ENCODE measurements around the gene PIK3R1. TPM values are rescaled to one million over a fixed set of nuclear protein-coding genes. Genes with fewer than 3 reads are reported as not detected.

The PIK3R1 gene
- total RNA-seq, 1 experiment from 2014 or later = 26.0 TPM

- Histone ChIP-seq H3K4me1 (no peaks in the 10 kb centered on the region), H3K27ac (no peak overlapping the region), H3K27me3 (no peaks in the 10 kb centered on the region), H3K36me3 (no peaks in the 10 kb centered on the region; the same call in 1 of the 2 replicates), H3K9me3 (replicated peaks) (no peaks in the 10 kb centered on the region), H3K4me3 (no peak overlapping the region)
- DNase-seq = no peak
Observed at GRCh38 chr5:68258531-68258930, 43.0 kb downstream of the PIK3R1 start.

GRCh38 chr5:68259700-68260099, 44.1 kb downstream of the PIK3R1 start:
- no peaks in the 10 kb centered on the region for H3K9me3 ChIP-seq (replicated peaks)
- no peaks in the 10 kb centered on the region for H3K4me1 ChIP-seq

GRCh38 chr5:68260467-68260866, 44.9 kb downstream of the PIK3R1 start:
- Histone ChIP-seq H3K36me3 (no peaks in the 10 kb centered on the region), H3K4me1 (no peaks in the 10 kb centered on the region), H3K9me3 (replicated peaks) (no peaks in the 10 kb centered on the region), H3K27ac (no peak overlapping the region), H3K27me3 (no peaks in the 10 kb centered on the region), H3K4me3 (no peak overlapping the region)
- no peak for DNase-seq

More at GRCh38 chr5:68259700-68260099, 44.1 kb downstream of the PIK3R1 start:
- H3K36me3 ChIP-seq = no peaks in the 10 kb centered on the region
- no peak for DNase-seq
- no peaks in the 10 kb centered on the region for H3K27me3 ChIP-seq
- no peak overlapping the region for H3K4me3 ChIP-seq
- no peak overlapping the region for H3K27ac ChIP-seq

DNA sequence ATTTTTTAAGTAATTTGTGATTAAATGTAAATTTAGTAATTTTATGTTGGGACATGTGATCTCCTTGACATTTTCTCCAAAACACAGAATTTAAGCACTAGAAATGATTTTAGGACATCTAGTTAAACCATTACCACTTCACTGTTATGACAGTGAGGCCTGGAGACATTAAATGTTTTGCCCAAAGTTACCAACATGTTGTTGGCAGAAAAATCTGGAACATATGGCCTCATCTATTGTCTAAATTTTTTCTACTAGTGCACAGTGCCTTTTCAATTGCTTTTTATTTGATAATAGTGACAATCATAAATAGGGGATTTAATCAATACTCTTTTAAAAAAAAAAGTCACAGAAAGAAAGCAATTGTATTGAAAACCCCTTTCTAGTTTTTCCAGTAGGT, 45.6 kb downstream of the PIK3R1 start:
- DNase-seq = no peak
- Histone ChIP-seq H3K4me3 (no peak overlapping the region), H3K9me3 (replicated peaks) (no peaks in the 10 kb centered on the region), H3K27ac (no peak overlapping the region), H3K36me3 (no peaks in the 10 kb centered on the region), H3K4me1 (no peaks in the 10 kb centered on the region), H3K27me3 (no peaks in the 10 kb centered on the region)

GRCh38 chr5:68261569-68262065, 46.1 kb downstream of the PIK3R1 start:
- no peaks in the 10 kb centered on the region for H3K36me3 ChIP-seq
- H3K9me3 ChIP-seq (replicated peaks) = no peaks in the 10 kb centered on the region
- H3K27me3 ChIP-seq = no peaks in the 10 kb centered on the region
- H3K4me1 ChIP-seq = no peaks in the 10 kb centered on the region
- no peak overlapping the region for H3K4me3 ChIP-seq
- DNase-seq = no peak
- H3K27ac ChIP-seq = no peak overlapping the region

- Histone ChIP-seq H3K4me1 (no peaks in the 10 kb centered on the region), H3K9me3 (replicated peaks) (no peaks in the 10 kb centered on the region), H3K27ac (no peak overlapping the region), H3K36me3 (no peaks in the 10 kb centered on the region), H3K4me3 (no peak overlapping the region), H3K27me3 (no peaks in the 10 kb centered on the region)
- DNase-seq = no peak
Observed at GRCh38 chr5:68264024-68264956, 48.7 kb downstream of the PIK3R1 start.

DNA sequence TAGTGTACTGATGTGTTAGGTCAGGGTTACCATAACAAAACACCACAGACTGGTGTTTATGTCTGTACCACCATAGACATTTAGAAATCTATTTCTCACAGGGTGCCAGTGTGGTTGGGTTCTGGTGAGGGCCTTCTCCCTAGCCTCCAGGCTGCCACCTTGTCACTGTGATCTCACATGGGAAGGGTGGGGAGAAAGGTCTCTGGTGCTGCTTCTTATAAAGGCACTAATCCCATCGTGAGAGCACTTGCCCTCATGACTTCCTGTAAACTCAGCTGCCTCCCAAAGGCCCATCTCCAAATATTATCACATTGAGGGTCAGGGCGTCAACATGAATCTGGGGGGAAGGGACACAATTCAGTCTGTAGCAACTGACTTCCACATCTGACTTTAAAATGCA, 49.8 kb downstream of the PIK3R1 start:
- H3K4me1 ChIP-seq = no peaks in the 10 kb centered on the region
- DNase-seq = no peak
- no peak overlapping the region for H3K27ac ChIP-seq
- no peaks in the 10 kb centered on the region for H3K9me3 ChIP-seq (replicated peaks)
- no peaks in the 10 kb centered on the region for H3K36me3 ChIP-seq
- no peak overlapping the region for H3K4me3 ChIP-seq
- H3K27me3 ChIP-seq = no peaks in the 10 kb centered on the region

GRCh38 chr5:68265822-68266395, 50.4 kb downstream of the PIK3R1 start:
- no peak overlapping the region for H3K27ac ChIP-seq
- H3K27me3 ChIP-seq = no peaks in the 10 kb centered on the region
- H3K36me3 ChIP-seq = no peaks in the 10 kb centered on the region
- H3K4me1 ChIP-seq = no peaks in the 10 kb centered on the region
- DNase-seq = no peak
- no peaks in the 10 kb centered on the region for H3K9me3 ChIP-seq (replicated peaks)
- H3K4me3 ChIP-seq = no peak overlapping the region

DNA sequence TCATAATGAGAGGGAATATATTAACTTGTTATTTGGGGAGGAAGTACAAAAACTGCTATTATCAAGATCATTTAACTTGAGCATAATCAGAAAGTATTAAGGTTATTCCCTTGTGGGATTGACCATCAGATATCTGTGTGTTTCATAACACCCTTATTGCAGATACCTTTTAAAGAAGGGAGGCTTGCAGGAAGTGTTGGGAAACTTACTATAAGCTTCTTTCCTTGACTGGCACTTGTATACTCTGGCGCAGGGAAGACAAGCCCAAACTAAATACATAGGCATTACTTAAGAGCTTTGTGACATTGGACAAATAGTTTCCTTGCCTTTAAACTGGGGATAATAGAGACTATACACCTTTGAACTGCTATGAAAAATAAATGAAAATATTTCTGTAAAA, 50.9 kb downstream of the PIK3R1 start:
- Histone ChIP-seq H3K27ac (no peak overlapping the region), H3K36me3 (no peaks in the 10 kb centered on the region), H3K27me3 (no peaks in the 10 kb centered on the region), H3K9me3 (replicated peaks) (no peaks in the 10 kb centered on the region), H3K4me3 (no peak overlapping the region), H3K4me1 (no peaks in the 10 kb centered on the region)
- no peak for DNase-seq

DNA sequence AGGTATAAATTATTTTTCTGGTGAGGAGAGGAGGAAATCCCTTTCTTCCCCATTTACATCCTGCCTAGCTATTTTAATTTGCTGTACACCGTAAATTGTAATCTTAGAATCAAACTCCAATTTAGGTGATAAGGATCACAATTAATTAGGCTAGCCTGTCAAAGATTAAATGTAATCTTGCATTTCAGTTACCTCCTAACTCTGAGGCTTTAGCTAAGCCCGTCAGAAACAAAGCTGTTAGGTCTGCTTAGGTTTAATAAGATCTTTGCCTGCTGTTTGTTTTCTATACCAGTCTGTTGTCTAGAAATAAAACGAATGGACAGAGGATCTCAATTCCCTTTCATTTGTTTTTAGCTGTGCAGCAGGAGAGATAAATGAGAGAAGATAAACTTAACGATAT, 51.5 kb downstream of the PIK3R1 start:
- no peaks in the 10 kb centered on the region for H3K4me1 ChIP-seq
- H3K27me3 ChIP-seq = no peaks in the 10 kb centered on the region
- no peak overlapping the region for H3K4me3 ChIP-seq
- H3K36me3 ChIP-seq = no peaks in the 10 kb centered on the region
- H3K9me3 ChIP-seq (replicated peaks) = no peaks in the 10 kb centered on the region
- no peak for DNase-seq
- H3K27ac ChIP-seq = no peak overlapping the region

GRCh38 chr5:68268101-68268851, 52.7 kb downstream of the PIK3R1 start:
- no peak overlapping the region for H3K27ac ChIP-seq
- H3K4me3 ChIP-seq = no peak overlapping the region
- no peaks in the 10 kb centered on the region for H3K4me1 ChIP-seq

DNA sequence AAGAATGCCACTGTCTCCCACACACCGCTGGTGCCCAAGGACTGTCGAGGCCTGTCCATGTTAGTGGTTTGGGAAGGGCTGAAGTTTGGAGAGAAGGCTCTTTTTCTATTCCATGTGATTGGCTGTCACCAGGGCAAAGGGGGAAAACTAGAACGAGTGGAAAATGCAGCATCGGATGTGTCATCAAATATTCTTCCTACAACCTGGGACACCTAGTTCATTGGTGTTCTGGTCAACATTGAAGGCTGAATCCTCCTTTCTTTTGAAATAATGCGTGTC, 53.2 kb downstream of the PIK3R1 start:
- DNase-seq = no peak
- Histone ChIP-seq H3K4me3 (no peak overlapping the region), H3K27ac (no peak overlapping the region), H3K4me1 (no peaks in the 10 kb centered on the region), H3K27me3 (no peaks in the 10 kb centered on the region), H3K36me3 (no peaks in the 10 kb centered on the region), H3K9me3 (replicated peaks) (no peaks in the 10 kb centered on the region)

More at GRCh38 chr5:68268101-68268851, 52.7 kb downstream of the PIK3R1 start:
- Histone ChIP-seq H3K9me3 (replicated peaks) (no peaks in the 10 kb centered on the region), H3K27me3 (no peaks in the 10 kb centered on the region), H3K36me3 (no peaks in the 10 kb centered on the region)
- no peak for DNase-seq

DNA sequence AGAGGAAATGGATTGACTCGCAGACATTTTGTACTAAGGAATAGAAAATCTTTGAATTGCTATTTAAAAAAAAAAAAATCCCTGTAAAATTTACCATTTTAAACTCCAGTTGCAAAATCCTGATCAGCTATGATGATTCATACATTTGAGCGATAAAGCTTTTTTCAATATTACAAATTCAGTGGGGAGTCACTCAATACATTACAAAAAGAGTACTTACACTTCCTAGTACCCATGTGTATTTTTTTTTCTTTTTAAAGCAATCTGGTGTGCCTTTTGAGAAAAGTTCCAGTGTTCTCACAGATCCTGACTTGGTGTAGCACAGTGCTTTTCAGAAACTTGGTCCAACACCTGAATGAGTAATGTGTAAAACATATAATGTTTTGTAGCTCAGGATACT, 54.3 kb downstream of the PIK3R1 start:
- no peak overlapping the region for H3K4me3 ChIP-seq
- H3K27ac ChIP-seq = no peak overlapping the region
- H3K36me3 ChIP-seq = no peaks in the 10 kb centered on the region
- H3K27me3 ChIP-seq = no peaks in the 10 kb centered on the region
- no peaks in the 10 kb centered on the region for H3K4me1 ChIP-seq
- no peaks in the 10 kb centered on the region for H3K9me3 ChIP-seq (replicated peaks)
- DNase-seq = no peak

DNA sequence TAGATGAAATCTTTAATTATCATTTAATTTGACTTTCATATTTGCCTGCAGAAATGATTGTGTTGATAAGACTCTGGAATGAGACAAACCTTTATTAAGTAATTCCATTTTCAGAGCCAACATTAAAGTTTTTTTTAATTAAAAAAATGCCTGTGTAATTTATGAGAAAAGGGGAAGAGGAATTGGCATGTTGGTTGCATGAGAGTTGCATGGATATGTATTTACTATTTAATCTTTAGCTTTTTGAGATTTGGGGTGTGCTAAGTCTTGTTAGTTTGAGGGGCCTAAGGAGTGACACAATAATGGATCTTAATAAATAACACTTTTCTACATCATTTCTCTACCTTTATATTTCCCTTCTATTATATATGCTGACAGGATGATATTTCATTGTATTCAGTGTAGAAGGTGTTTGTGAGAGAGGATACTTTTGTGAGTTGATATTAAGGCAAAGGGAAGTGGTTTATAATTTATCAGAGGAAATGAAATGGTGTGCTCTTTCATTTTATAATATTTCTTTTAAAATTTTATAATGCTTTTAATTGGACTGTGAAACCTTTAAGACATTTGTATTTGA, 54.9 kb downstream of the PIK3R1 start:
- H3K4me1 ChIP-seq = no peaks in the 10 kb centered on the region
- no peaks in the 10 kb centered on the region for H3K9me3 ChIP-seq (replicated peaks)
- DNase-seq = no peak
- no peaks in the 10 kb centered on the region for H3K27me3 ChIP-seq
- H3K36me3 ChIP-seq = no peaks in the 10 kb centered on the region
- H3K4me3 ChIP-seq = no peak overlapping the region
- no peak overlapping the region for H3K27ac ChIP-seq

DNA sequence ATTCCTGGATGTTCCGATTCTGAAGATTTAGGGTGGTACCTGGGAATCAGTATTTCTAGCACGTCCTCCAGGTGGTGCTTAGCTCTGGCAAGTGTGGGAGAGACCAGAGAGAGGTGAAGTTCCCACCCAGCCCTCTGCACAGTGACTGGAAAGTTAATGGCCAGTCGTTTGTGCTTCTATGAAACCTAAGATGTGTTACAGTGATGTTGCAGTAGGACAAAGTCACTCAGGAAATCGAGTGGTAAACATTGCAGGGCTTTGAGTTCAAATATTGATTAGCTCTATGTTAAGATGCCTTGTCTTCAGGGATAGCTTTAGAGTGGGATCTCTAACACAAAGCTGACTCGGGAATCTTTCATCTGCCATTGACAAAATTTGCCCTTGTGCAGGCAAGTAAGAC, 55.6 kb downstream of the PIK3R1 start:
- Histone ChIP-seq H3K9me3 (replicated peaks) (no peaks in the 10 kb centered on the region), H3K4me3 (no peak overlapping the region), H3K36me3 (no peaks in the 10 kb centered on the region), H3K4me1 (no peaks in the 10 kb centered on the region), H3K27me3 (no peaks in the 10 kb centered on the region), H3K27ac (no peak overlapping the region)
- DNase-seq = no peak
